ENCODE measurements around the gene OR4E1.

GRCh38 chr14:21675566-21675965 is 1.9 kb upstream of the OR4E1 start:
- TF ChIP-seq CTCF (conservative IDR thresholded peaks at IDR 0.05) (no peak), ZFX (IDR thresholded peaks at IDR 0.05) (no peak)

Data from C4-2B (cell line).